ENCODE measurements around the gene RARRES2.

- TF ChIP-seq SUZ12 (IDR thresholded peaks at IDR 0.05; ENCODE audit: extremely low read depth, insufficient read depth, insufficient read length) (no peak), YY1 (IDR thresholded peaks at IDR 0.05; ENCODE audit: insufficient read depth, insufficient read length) (no peak)
Measured at GRCh38 chr7:150371996-150372270, 30.5 kb upstream of the RARRES2 start.
